Measurements from ENCODE around the gene TTC13. TPM values are rescaled to one million over a fixed set of nuclear protein-coding genes. Genes with fewer than 3 reads are reported as not detected.

The TTC13 gene
- polyA plus RNA-seq, 1 experiment, result 10.6 TPM

GRCh38 chr1:230957580-230957989 lies 21.1 kb downstream of the TTC13 start:
- Histone ChIP-seq H3K27me3 (ENCODE audit: control insufficient read depth, insufficient read depth, low read length) (no peaks in the 10 kb centered on the region), H3K27ac (ENCODE audit: low read depth, low read length) (no peak overlapping the region), H3K9me3 (ENCODE audit: control insufficient read depth, insufficient read depth, low read length) (no peaks in the 10 kb centered on the region), H3K4me3 (ENCODE audit: low read depth, low read length) (no peak overlapping the region)
- ChIA-PET CTCF (no interaction called here), POLR2A (no interaction called here)
- no peak for DNase-seq (ENCODE audit: low read depth, low spot score)
- TF ChIP-seq, protein P1, sequence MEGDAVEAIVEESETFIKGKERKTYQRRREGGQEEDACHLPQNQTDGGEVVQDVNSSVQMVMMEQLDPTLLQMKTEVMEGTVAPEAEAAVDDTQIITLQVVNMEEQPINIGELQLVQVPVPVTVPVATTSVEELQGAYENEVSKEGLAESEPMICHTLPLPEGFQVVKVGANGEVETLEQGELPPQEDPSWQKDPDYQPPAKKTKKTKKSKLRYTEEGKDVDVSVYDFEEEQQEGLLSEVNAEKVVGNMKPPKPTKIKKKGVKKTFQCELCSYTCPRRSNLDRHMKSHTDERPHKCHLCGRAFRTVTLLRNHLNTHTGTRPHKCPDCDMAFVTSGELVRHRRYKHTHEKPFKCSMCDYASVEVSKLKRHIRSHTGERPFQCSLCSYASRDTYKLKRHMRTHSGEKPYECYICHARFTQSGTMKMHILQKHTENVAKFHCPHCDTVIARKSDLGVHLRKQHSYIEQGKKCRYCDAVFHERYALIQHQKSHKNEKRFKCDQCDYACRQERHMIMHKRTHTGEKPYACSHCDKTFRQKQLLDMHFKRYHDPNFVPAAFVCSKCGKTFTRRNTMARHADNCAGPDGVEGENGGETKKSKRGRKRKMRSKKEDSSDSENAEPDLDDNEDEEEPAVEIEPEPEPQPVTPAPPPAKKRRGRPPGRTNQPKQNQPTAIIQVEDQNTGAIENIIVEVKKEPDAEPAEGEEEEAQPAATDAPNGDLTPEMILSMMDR (IDR thresholded peaks at IDR 0.05; ENCODE audit: low read depth, low read length), result no peak

DNA sequence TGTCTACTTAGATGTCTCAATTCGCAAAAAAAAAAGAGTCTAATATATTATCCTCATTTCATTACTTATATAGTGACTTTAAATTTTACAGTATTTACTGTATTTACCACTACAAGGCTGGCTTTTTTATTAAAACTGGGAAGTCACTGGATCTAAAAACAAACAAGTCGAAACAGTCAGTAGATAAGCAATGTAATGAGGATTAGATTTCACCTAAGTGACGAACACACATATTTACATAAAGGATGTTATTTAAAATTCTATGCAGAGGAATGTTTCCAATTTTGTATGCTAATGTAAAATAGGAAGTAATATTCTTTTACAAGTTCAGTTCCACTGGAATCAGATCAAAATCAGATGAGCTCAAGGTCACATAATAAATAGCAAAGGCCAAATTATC lies 28.3 kb downstream of the TTC13 start:
- no peak overlapping the region for H3K27ac ChIP-seq (ENCODE audit: low read depth, low read length)
- H3K4me3 ChIP-seq (ENCODE audit: low read depth, low read length), result no peak overlapping the region
- H3K27me3 ChIP-seq (ENCODE audit: control insufficient read depth, insufficient read depth, low read length), result no peaks in the 10 kb centered on the region
- TF ChIP-seq, protein P1 (IDR thresholded peaks at IDR 0.05; ENCODE audit: low read depth, low read length), result no peak
- CTCF ChIA-PET, result no interaction called here
- POLR2A ChIA-PET, result no interaction called here
- DNase-seq (ENCODE audit: low read depth, low spot score), result no peak
- H3K9me3 ChIP-seq (ENCODE audit: control insufficient read depth, insufficient read depth, low read length), result no peaks in the 10 kb centered on the region

- Histone ChIP-seq H3K27me3 (ENCODE audit: control insufficient read depth, insufficient read depth, low read length) (no peaks in the 10 kb centered on the region), H3K9me3 (ENCODE audit: control insufficient read depth, insufficient read depth, low read length) (no peaks in the 10 kb centered on the region), H3K4me3 (ENCODE audit: low read depth, low read length) (no peak overlapping the region), H3K27ac (ENCODE audit: low read depth, low read length) (no peak overlapping the region)
- TF ChIP-seq, protein P1 (IDR thresholded peaks at IDR 0.05; ENCODE audit: low read depth, low read length), result no peak
- ChIA-PET CTCF (interaction anchor here (0.5 kb wide), 1 partner anchor 367 kb away, joined by 3 read pairs; no protein-coding TSS in a partner anchor), POLR2A (no interaction called here)
- no peak for DNase-seq (ENCODE audit: low read depth, low spot score)
These were observed 29.8 kb downstream of the TTC13 start for GRCh38 chr1:230948903-230949302.

GRCh38 chr1:230948301-230948700 lies 30.4 kb downstream of the TTC13 start:
- ChIA-PET POLR2A (no interaction called here), CTCF (no interaction called here)
- Histone ChIP-seq H3K4me3 (ENCODE audit: low read depth, low read length) (no peak overlapping the region), H3K9me3 (ENCODE audit: control insufficient read depth, insufficient read depth, low read length) (no peaks in the 10 kb centered on the region), H3K27me3 (ENCODE audit: control insufficient read depth, insufficient read depth, low read length) (no peaks in the 10 kb centered on the region), H3K27ac (ENCODE audit: low read depth, low read length) (no peak overlapping the region)
- TF ChIP-seq, protein P1 (IDR thresholded peaks at IDR 0.05; ENCODE audit: low read depth, low read length), result no peak
- no peak for DNase-seq (ENCODE audit: low read depth, low spot score)

DNA sequence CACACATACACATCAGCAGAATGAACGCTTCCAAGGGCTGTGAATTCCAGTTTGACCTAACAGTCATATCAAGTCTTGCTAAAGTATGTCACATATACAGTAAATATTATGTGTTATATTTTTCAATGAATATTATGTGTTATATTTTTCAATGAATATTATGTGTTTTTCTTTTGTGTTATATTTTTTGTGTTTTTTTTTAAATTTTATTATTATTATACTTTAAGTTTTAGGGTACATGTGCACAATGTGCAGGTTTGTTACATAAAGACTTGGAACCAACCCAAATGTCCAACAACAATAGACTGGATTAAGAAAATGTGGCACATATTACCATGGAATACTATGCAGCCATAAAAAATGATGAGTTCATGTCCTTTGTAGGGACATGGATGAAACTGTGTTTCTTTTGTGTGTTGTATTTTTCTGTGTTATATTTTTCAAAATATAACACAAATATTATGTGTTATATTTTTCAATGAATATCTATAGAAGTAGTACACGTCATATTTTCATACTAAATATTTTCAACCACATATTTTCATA lies 35.5 kb downstream of the TTC13 start:
- Histone ChIP-seq H3K27me3 (ENCODE audit: control insufficient read depth, insufficient read depth, low read length) (no peaks in the 10 kb centered on the region), H3K4me3 (ENCODE audit: low read depth, low read length) (no peak overlapping the region), H3K27ac (ENCODE audit: low read depth, low read length) (no peak overlapping the region), H3K9me3 (ENCODE audit: control insufficient read depth, insufficient read depth, low read length) (no peaks in the 10 kb centered on the region)
- TF ChIP-seq, protein P1 (IDR thresholded peaks at IDR 0.05; ENCODE audit: low read depth, low read length), result no peak
- ChIA-PET POLR2A (no interaction called here), CTCF (no interaction called here)
- no peak for DNase-seq (ENCODE audit: low read depth, low spot score)

Measured in AG04450 (cell line).